GM12878 (cell line): ENCODE results near the gene FBXL7. TPM values are rescaled to one million over a fixed set of nuclear protein-coding genes. Genes with fewer than 3 reads are reported as not detected.

ENCODE experiments used
- ATAC-seq: fragments of 200-7000 bp; cut with Tn5 transposase; 3 replicates; pipeline ENCODE4 v1.9.1; 2020; ENCODE audit warnings: mild to moderate bottlenecking, moderate library complexity
- BruUV-seq: library from RNA; stranded (reverse); fragments of 400-500 nt; replicated peaks from 2 replicates; lab custom pipeline; 2021; lab: Mats Ljungman, UMichigan
- CTCF ChIA-PET: fragments of 300-600 bp; sonication (Branson Sonifier 250); formaldehyde crosslinking; extraction: SDS; loops from one replicate; lab custom pipeline; 2021; ENCODE audit warnings: inconsistent platforms; lab: Yijun Ruan, JAX
- POLR2A ChIA-PET: fragments of 350-600 bp; formaldehyde crosslinking; extraction: SDS; loops from one replicate; lab custom pipeline; 2021; ENCODE audit warnings: inconsistent platforms; lab: Charles Lee
- RAD21 ChIA-PET: fragments of 300-600 bp; sonication (Branson Sonifier 250); formaldehyde crosslinking; loops from one replicate; lab custom pipeline; 2023; ENCODE audit warnings: antibody characterized with exemption; ENCODE audit not compliant: unreplicated experiment; lab: Charles Lee
- SMC1A ChIA-PET: fragments of 300-600 bp; sonication (Branson Sonifier 250); formaldehyde crosslinking; loops from one replicate; lab custom pipeline; 2023; ENCODE audit not compliant: unreplicated experiment, uncharacterized antibody; lab: Charles Lee
- DNase-seq: peaks from one replicate; pipeline ENCODE4 v3.0.0-alpha.2; 2011; ENCODE audit warnings: low read depth, low spot score
- FAIRE-seq: peaks from 3 replicates; lab custom pipeline; 2011; peaks lifted over from hg19 to GRCh38; lab: Jason Lieb, UNC
- H2AFZ ChIP-seq: 2 replicates; pipeline ENCODE4 v1.6.0; 2011; ENCODE audit warnings: low read depth, low read length, control low read depth; ENCODE audit not compliant: control insufficient read depth
- H3K27ac ChIP-seq: 2 replicates; pipeline ENCODE4 v1.5.1; 2011; ENCODE audit warnings: control low read depth; ENCODE audit not compliant: control insufficient read depth, insufficient read depth
- H3K27me3 ChIP-seq, 2 experiments: replicated peaks in 1 of 2; 2 replicates each; pipeline versions ENCODE4 v1.6.0 to v1.6.1; 2011; ENCODE audit warnings: low read length in 1 of 2; ENCODE audit not compliant: control insufficient read depth in 2 of 2, insufficient read depth in 2 of 2
- H3K36me3 ChIP-seq, 2 experiments: 2 replicates each; pipeline ENCODE4 v1.5.1; 2011; ENCODE audit warnings: low read length in 1 of 2; ENCODE audit not compliant: control insufficient read depth in 2 of 2, insufficient read depth in 2 of 2
- H3K4me1 ChIP-seq: 2 replicates; pipeline ENCODE4 v1.6.1; 2011; ENCODE audit warnings: mild to moderate bottlenecking, low read length, moderate library complexity, mixed read lengths; ENCODE audit not compliant: control insufficient read depth, insufficient read depth
- H3K4me2 ChIP-seq: 2 replicates; pipeline ENCODE4 v1.6.0; 2011; ENCODE audit warnings: control low read depth; ENCODE audit not compliant: control insufficient read depth, insufficient read depth
- H3K4me3 ChIP-seq: fragments of 200-600 bp; sonication (generic); 2 replicates; pipeline ENCODE4 v1.5.1; 2016
- H3K79me2 ChIP-seq: 2 replicates; pipeline ENCODE4 v1.6.0; 2011; ENCODE audit warnings: low read length; ENCODE audit not compliant: control insufficient read depth, insufficient read depth
- H3K9ac ChIP-seq: 2 replicates; pipeline ENCODE4 v1.8.0; 2011; ENCODE audit warnings: low read length, control low read depth, mixed read lengths; ENCODE audit not compliant: control insufficient read depth, insufficient read depth
- H3K9me3 ChIP-seq: replicated peaks from 3 replicates; pipeline ENCODE4 v1.5.1; 2011; ENCODE audit warnings: mild to moderate bottlenecking, low read length; ENCODE audit not compliant: control insufficient read depth, insufficient read depth
- H4K20me1 ChIP-seq: 2 replicates; pipeline ENCODE4 v1.6.0; 2011; ENCODE audit not compliant: control insufficient read depth, insufficient read depth
- BCL11A ChIP-seq: IDR thresholded peaks from 2 replicates; pipeline ENCODE4 v1.6.1; 2011; ENCODE audit warnings: low read depth, low read length
- CREM ChIP-seq: IDR thresholded peaks from 2 replicates; pipeline ENCODE4 v1.6.1; 2014; ENCODE audit warnings: antibody characterized with exemption, low read depth
- IKZF2 ChIP-seq, 2 experiments: fragments of 450-650 bp; IDR thresholded peaks; 2 replicates each; pipeline ENCODE4 v1.6.1; 2017; ENCODE audit warnings: mild to moderate bottlenecking in 2 of 2, moderate library complexity in 2 of 2
- IRF3 ChIP-seq: fragments of 450-650 bp; IDR thresholded peaks from 2 replicates; pipeline ENCODE4 v1.6.1; 2014; ENCODE audit warnings: mild to moderate bottlenecking
- MXI1 ChIP-seq: fragments of 150-350 bp; IDR thresholded peaks from 2 replicates; pipeline ENCODE4 v1.6.1; 2011; ENCODE audit warnings: low read depth, mild to moderate bottlenecking, inconsistent platforms, low read length, improper control_type of control experiment
- NFYA ChIP-seq: IDR thresholded peaks from 2 replicates; pipeline ENCODE4 v1.6.1; 2011; ENCODE audit warnings: low read depth, mild to moderate bottlenecking, low read length, improper control_type of control experiment, borderline replicate concordance
- NR2C2 ChIP-seq: IDR thresholded peaks from 2 replicates; pipeline ENCODE4 v1.6.1; 2011; ENCODE audit warnings: borderline replicate concordance, low read depth; ENCODE audit not compliant: control insufficient read depth, insufficient read length
- NR2F1 ChIP-seq: fragments of 450-650 bp; conservative IDR thresholded peaks from 2 replicates; pipeline ENCODE4 v1.6.1; 2017; ENCODE audit warnings: mild to moderate bottlenecking
- PML ChIP-seq: IDR thresholded peaks from 2 replicates; pipeline ENCODE4 v1.6.1; 2012; ENCODE audit warnings: low read length, inconsistent platforms
- RELA ChIP-seq: fragments of 450-650 bp; IDR thresholded peaks from 2 replicates; pipeline ENCODE4 v1.8.0; 2014; ENCODE audit warnings: borderline replicate concordance; ENCODE audit not compliant: partially characterized antibody
- RFX5 ChIP-seq: IDR thresholded peaks from 2 replicates; pipeline ENCODE4 v1.6.1; 2011; ENCODE audit warnings: low read depth, low read length, improper control_type of control experiment
- SMC3 ChIP-seq: IDR thresholded peaks from 2 replicates; pipeline ENCODE4 v1.6.1; 2011; ENCODE audit warnings: low read length, improper control_type of control experiment, borderline replicate concordance
- STAT3 ChIP-seq: IDR thresholded peaks from 2 replicates; pipeline ENCODE4 v1.6.1; 2011; ENCODE audit warnings: low read depth, low read length, improper control_type of control experiment
- SUZ12 ChIP-seq: fragments of 200-600 bp; sonication (generic); IDR thresholded peaks from one replicate; pipeline ENCODE4 v1.6.1; 2018; ENCODE audit warnings: antibody characterized with exemption, mild to moderate bottlenecking; ENCODE audit not compliant: unreplicated experiment
- TAF1 ChIP-seq: IDR thresholded peaks from 2 replicates; pipeline ENCODE4 v1.6.1; 2011; ENCODE audit warnings: mild to moderate bottlenecking, low read depth, low read length, borderline replicate concordance
- TCF3 ChIP-seq: IDR thresholded peaks from 2 replicates; pipeline ENCODE4 v1.6.1; 2012; ENCODE audit warnings: low read depth, mild to moderate bottlenecking, low read length, borderline replicate concordance; ENCODE audit not compliant: insufficient read depth
- ZBED1 ChIP-seq: IDR thresholded peaks from 2 replicates; pipeline ENCODE4 v1.6.1; 2016; ENCODE audit warnings: borderline replicate concordance
- ZZZ3 ChIP-seq: IDR thresholded peaks from 2 replicates; pipeline ENCODE4 v1.6.1; 2011; ENCODE audit warnings: low read depth; ENCODE audit not compliant: control insufficient read depth, insufficient read length
- in situ Hi-C: fragments of 300-500 bp; cut with MboI; formaldehyde crosslinking; loops from 9 replicates; pipeline ENCODE4 v1.14.3; 2018; ENCODE audit warnings: mixed read lengths
- intact Hi-C: fragments of 100-400 bp; cut with micrococcal nuclease; formaldehyde crosslinking; loops from one replicate; pipeline ENCODE4 v1.14.2; 2022; ENCODE audit not compliant: unreplicated experiment
- polyA plus RNA-seq, 11 experiments: library from polyadenylated mRNA; depleted of rRNA in 4 of 11; unstranded in 6 of 11; stranded (reverse) in 5 of 11; fragments of >200 nt; fragmentation: Nextera tagmentation in 4 of 11; fragmentation: Illumina TruSeq in 1 of 11; extraction: Ambion mirVana in 4 of 11; extraction: Trizol in 1 of 11; gene quantifications; 1 replicate in 1 of 11; 2 replicates in 10 of 11; pipeline versions ENCODE4 v1.2.1 to v1.2.3, GENCODE V29; 2011 to 2016; ENCODE audit warnings: inconsistent platforms in 2 of 11, missing spikeins in 2 of 11, low read depth in 1 of 11
- total RNA-seq, 4 experiments: library from RNA; depleted of rRNA in 3 of 4; stranded (reverse); fragments of >200 nt in 3 of 4; fragmentation: Illumina TruSeq in 1 of 4; extraction: Trizol in 1 of 4; gene quantifications; 2 replicates each; pipeline versions ENCODE4 v1.2.1 to v1.2.3, GENCODE V29; 2013 to 2021
- TF ChIP-seq, protein P1 (sequence below), 3 experiments: IDR thresholded peaks in 2 of 3; conservative IDR thresholded peaks in 1 of 3; 2 replicates each; pipeline ENCODE4 v1.5.1; 2011; ENCODE audit warnings: low read depth in 3 of 3, low read length in 3 of 3, mild to moderate bottlenecking in 3 of 3, control low read depth in 2 of 3, moderate library complexity in 2 of 3, inconsistent platforms in 1 of 3, mixed read lengths in 1 of 3; ENCODE audit not compliant: control insufficient read depth in 2 of 3, insufficient read depth in 1 of 3; ENCODE audit errors: extremely low read depth in 1 of 3
- TF ChIP-seq, protein P2 (sequence below): fragments of 450-650 bp; formaldehyde crosslinking; IDR thresholded peaks from 2 replicates; pipeline ENCODE4 v1.4.0; 2020; ENCODE audit warnings: mild to moderate bottlenecking, moderate library complexity

Gene FBXL7
- total and polyA plus RNA-seq, 10 of the 15 experiments (the other 5 are each of a cell fraction or from before 2014, with no cell fraction given), result 0.03 to 0.44 (median 0.16) TPM

GRCh38 chr5:15821506-15821905 lies 321.5 kb downstream of the FBXL7 start:
- Histone ChIP-seq H3K36me3 (no peaks in the 10 kb centered on the region), H2AFZ (no peak overlapping the region), H3K4me2 (no peak overlapping the region), H4K20me1 (no peaks in the 10 kb centered on the region), H3K79me2 (no peaks in the 10 kb centered on the region), H3K9me3 (no peaks in the 10 kb centered on the region), H3K27ac (no peak overlapping the region), H3K9ac (no peak overlapping the region), H3K4me3 (no peak overlapping the region), H3K4me1 (no peaks in the 10 kb centered on the region), H3K27me3 (no peaks in the 10 kb centered on the region)
- CTCF ChIA-PET, result no interaction called here
- SMC1A ChIA-PET, result no interaction called here
- in situ Hi-C loops (loop anchor here (10.0 kb wide), 1 partner anchor 717 kb away; no protein-coding TSS in a partner anchor), intact Hi-C loops (no loop called here)
- POLR2A ChIA-PET, result no interaction called here
- no peak for FAIRE-seq
- RAD21 ChIA-PET, result interaction anchor here (1.6 kb wide), 1 partner anchor 718 kb away, joined by 3 read pairs; no protein-coding TSS in a partner anchor
- no TSS peak for BruUV-seq
- no peak for TF ChIP-seq SMC3
- no peak for TF ChIP-seq MXI1
- no peak for TF ChIP-seq BCL11A
- no peak for TF ChIP-seq RELA
- TF ChIP-seq IKZF2 (IDR thresholded peaks at IDR 0.05), result no peak
- TF ChIP-seq RFX5, result no peak
- TF ChIP-seq CREM, result no peak
- TF ChIP-seq SUZ12, result no peak
- TF ChIP-seq NR2C2, result no peak
- TF ChIP-seq, protein P1, sequence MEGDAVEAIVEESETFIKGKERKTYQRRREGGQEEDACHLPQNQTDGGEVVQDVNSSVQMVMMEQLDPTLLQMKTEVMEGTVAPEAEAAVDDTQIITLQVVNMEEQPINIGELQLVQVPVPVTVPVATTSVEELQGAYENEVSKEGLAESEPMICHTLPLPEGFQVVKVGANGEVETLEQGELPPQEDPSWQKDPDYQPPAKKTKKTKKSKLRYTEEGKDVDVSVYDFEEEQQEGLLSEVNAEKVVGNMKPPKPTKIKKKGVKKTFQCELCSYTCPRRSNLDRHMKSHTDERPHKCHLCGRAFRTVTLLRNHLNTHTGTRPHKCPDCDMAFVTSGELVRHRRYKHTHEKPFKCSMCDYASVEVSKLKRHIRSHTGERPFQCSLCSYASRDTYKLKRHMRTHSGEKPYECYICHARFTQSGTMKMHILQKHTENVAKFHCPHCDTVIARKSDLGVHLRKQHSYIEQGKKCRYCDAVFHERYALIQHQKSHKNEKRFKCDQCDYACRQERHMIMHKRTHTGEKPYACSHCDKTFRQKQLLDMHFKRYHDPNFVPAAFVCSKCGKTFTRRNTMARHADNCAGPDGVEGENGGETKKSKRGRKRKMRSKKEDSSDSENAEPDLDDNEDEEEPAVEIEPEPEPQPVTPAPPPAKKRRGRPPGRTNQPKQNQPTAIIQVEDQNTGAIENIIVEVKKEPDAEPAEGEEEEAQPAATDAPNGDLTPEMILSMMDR (IDR thresholded peaks at IDR 0.05 in 2 of 3, conservative IDR thresholded peaks at IDR 0.05 in 1 of 3; ENCODE audit: control insufficient read depth in 2 of 3, extremely low read depth in 1 of 3, insufficient read depth in 1 of 3, low read depth in 3 of 3, low read length in 3 of 3), result no peak
- no peak for TF ChIP-seq ZZZ3
- TF ChIP-seq STAT3, result no peak
- no peak for TF ChIP-seq NR2F1
- no peak for TF ChIP-seq TCF3
- TF ChIP-seq, protein P2, sequence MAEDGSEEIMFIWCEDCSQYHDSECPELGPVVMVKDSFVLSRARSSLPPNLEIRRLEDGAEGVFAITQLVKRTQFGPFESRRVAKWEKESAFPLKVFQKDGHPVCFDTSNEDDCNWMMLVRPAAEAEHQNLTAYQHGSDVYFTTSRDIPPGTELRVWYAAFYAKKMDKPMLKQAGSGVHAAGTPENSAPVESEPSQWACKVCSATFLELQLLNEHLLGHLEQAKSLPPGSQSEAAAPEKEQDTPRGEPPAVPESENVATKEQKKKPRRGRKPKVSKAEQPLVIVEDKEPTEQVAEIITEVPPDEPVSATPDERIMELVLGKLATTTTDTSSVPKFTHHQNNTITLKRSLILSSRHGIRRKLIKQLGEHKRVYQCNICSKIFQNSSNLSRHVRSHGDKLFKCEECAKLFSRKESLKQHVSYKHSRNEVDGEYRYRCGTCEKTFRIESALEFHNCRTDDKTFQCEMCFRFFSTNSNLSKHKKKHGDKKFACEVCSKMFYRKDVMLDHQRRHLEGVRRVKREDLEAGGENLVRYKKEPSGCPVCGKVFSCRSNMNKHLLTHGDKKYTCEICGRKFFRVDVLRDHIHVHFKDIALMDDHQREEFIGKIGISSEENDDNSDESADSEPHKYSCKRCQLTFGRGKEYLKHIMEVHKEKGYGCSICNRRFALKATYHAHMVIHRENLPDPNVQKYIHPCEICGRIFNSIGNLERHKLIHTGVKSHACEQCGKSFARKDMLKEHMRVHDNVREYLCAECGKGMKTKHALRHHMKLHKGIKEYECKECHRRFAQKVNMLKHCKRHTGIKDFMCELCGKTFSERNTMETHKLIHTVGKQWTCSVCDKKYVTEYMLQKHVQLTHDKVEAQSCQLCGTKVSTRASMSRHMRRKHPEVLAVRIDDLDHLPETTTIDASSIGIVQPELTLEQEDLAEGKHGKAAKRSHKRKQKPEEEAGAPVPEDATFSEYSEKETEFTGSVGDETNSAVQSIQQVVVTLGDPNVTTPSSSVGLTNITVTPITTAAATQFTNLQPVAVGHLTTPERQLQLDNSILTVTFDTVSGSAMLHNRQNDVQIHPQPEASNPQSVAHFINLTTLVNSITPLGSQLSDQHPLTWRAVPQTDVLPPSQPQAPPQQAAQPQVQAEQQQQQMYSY (CRISPR knock-in tag), result no peak
- no peak for TF ChIP-seq IRF3
- no peak for TF ChIP-seq PML
- no peak for TF ChIP-seq ZBED1
- TF ChIP-seq NFYA, result no peak
- no peak for TF ChIP-seq TAF1
- no peak for DNase-seq
- no peak for ATAC-seq
